AG08395 (cell line): Measurements from ENCODE around the gene NEK6.

Experiments used
- DNase-seq: peaks from one replicate; pipeline ENCODE4 v3.0.0; 2012; ENCODE audit warnings: mixed read lengths, low spot score

The NEK6 gene

GRCh38 chr9:124257844-124258606 lies at the start of gene NEK6:
NEK6 (plus strand) TSS chr9:124257949; CDS start chr9:124301965, 44,016 bp downstream.
- DNase-seq = peak; percentile 41

GRCh38 chr9:124208571-124208970 lies 49.2 kb upstream of the NEK6 start:
- no peak for DNase-seq

DNA sequence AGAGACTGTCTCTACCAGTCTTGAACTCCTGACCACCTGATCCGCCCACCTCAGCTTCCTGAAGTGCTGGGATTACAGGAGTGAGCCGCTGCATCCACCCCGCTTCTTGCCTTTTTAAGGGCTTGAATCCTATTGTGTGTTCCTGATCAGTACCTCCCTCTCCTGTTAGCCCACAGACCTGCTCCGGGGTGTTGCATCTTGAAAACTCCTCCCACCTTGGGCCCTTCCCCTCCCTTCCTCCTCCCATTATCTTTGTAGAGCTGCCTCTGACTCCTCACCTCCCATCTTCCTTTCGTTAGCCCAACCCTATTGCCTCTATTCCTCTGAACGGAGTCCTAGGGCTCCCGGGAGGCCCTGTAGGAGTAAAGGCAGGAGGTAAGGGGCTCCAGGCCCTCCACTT lies 48.5 kb upstream of the NEK6 start:
- DNase-seq = no peak

DNA sequence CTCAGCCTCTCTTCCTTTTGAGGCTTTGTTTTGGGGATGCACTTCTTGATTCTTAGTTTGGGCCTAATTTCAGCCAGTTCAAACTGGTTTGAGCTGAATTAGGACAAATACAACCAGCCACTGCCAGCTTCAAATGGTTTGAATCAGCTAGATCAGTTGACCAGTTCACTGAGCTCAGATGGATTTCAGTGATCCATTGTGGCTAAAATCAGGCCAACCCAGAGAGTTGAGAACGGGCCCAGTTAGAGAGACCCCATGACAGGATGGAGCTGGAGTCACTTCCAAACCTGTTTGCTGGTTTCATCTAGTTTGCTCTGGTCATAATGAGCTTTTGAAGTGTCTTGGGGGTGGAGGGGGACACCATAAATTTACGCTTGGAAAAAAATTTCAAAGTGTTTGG lies 48.0 kb upstream of the NEK6 start:
- no peak for DNase-seq

DNA sequence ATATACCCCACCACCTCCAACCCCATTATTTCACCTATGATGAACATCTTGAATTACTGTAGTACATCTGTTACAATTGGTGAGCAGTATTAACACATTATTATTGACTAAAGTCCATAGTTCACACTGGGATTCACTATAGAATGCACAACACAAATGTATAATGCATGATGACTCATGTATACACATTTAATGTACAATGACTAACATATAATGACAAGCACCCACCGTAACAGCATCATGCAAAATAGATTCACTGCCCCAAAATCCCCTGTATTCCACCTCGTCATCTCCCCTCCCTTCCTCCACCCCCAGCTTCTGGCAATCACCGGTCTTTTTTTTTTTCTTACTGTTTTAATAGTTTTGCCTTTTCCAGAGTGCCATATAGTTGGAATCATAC lies 47.1 kb upstream of the NEK6 start:
- DNase-seq = no peak

DNA sequence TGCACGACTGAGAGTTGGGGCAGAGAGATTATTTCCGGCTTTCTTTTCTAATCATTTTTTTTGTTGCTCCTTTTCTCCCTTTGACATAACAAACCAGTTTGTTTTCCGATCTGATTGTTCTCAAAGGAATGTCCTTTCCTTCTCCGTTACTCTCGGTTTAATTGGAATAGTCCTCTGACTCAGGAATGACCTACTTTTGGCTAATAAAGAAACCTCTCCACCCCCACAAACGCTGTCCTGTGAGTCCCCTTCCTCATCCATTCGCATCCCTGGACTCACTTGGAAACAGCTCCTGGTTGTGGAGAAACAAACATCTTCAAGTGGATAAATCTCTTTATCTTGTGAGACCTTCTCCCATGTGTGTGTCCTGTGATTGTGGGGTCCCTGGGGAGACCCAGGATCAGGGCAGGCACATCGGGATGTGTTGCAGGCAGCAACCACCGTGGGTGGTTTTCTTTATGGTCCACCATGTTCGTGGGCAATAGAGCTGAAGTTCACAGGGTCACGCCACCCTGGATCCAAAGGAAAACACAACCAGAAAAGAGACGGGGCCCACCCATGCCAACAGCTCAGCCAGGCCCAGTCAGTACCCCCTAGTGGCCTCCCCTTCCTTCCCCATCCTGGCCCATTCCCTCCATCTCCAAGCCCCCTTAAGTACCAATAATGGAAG lies 45.2 kb upstream of the NEK6 start:
- DNase-seq = peak; percentile 70

DNA sequence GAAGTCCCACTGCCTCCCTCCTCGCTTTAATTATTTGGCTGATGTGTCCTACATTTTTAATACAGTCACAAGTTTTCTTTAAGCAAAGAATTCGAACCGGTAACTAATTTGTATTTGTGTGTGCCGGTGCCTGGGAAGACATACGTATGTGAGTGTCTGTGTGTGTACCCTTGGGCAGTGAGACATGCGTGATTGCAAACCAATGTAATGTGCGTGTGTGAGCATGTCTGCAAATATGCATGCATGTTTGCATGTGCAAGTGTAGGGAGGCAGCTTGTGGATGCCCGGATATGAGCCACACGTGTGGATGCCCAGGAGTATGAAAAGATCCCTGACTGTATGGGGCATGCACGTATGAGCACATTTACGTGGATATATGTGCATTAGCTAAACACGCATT lies 44.4 kb upstream of the NEK6 start:
- DNase-seq = no peak

- no peak for DNase-seq
Observed at GRCh38 chr9:124214116-124214515, 43.6 kb upstream of the NEK6 start.

- no peak for DNase-seq
Observed at GRCh38 chr9:124214596-124215367, 43.0 kb upstream of the NEK6 start.

DNA sequence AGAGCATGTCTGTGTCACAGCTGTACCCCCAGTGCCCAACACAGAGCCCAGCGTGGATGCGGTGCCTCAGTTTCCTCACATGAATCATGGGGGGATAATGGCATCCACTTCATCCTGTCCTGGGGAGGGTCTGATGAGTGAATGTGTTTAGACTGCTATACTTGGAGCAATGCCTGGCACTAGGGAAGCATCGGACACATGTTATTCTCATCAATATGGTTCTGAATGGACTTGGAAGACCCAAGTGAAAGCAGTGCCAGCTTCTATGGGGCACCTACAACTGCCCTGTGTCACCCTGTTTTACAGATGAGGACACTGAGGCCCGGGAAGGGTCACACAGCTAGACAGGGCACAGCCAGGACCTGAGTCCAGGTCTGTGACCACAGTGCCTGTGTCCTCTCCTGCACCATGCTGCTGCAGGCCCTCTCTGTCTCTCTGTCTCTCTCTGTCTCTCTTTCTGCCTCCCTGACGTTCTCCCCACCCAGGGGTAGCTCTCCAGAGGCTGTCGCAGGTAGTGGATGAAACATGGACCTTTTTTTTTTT lies 42.3 kb upstream of the NEK6 start:
- no peak for DNase-seq

GRCh38 chr9:124215956-124216355 lies 41.8 kb upstream of the NEK6 start:
- no peak for DNase-seq

DNA sequence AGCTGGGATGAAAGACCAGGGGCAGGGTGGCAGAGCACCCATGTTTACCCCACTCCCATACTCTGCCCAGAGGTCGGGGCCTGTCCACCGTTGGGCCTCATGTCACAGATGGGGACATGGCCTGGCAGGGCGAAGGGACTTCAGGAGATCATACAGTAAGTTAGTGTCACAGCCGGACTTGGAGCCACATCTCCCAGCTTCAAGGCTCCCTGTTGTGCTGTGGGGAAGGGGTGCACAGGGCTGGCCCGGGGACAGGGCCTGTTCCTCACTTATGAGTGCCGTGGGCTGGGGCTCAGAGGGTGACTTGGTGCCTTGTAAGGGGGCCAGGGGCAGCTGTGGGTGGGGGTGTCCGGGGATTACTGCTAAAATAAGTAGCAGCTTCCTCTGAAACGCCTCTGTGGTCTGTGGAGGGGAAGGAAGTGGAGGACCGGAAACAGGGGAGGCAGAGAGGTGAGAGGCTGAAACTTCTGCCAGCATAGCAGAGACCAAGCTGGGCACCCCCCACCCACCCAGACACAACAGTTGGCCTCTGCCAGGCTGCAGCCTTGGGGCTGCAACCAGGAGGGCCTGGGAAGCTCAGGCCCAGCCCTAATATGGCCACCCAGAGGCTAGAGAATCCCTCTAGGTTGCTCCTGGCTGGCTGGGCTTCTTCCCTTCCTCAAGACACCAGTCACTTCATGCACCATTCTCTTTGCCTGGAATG lies 41.1 kb upstream of the NEK6 start:
- DNase-seq = no peak

DNA sequence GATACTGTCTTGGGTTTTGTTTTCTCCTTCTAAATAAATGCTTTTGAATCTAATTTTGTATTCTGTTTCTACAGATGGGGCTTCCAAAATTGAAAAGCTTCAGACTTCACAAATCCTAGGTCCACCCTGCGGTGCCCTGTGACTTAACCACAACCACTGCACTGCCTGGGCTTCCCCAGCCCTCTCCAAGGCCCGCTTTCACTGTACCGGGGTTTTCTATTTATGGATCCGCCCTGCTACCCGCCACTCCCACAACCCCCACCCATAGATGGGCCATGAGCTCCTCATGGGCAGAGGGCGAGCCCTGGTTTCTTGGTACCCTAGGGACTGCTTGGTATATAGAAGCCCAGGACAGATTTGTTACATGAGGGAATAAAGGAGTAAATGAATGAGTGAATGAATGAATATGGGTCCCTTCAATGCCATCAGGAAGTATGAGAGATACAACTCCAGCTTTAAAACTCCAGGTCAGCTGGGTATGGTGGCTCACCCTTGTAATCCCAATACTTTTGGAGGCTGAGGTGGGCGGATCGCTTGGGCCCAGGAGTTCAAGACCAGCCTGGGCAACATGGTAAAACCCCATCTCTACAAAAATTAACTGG lies 39.8 kb upstream of the NEK6 start:
- no peak for DNase-seq

- DNase-seq = peak; percentile 73
Observed at GRCh38 chr9:124218438-124218982, 39.2 kb upstream of the NEK6 start.

- no peak for DNase-seq
Observed at GRCh38 chr9:124218987-124219461, 38.7 kb upstream of the NEK6 start.

DNA sequence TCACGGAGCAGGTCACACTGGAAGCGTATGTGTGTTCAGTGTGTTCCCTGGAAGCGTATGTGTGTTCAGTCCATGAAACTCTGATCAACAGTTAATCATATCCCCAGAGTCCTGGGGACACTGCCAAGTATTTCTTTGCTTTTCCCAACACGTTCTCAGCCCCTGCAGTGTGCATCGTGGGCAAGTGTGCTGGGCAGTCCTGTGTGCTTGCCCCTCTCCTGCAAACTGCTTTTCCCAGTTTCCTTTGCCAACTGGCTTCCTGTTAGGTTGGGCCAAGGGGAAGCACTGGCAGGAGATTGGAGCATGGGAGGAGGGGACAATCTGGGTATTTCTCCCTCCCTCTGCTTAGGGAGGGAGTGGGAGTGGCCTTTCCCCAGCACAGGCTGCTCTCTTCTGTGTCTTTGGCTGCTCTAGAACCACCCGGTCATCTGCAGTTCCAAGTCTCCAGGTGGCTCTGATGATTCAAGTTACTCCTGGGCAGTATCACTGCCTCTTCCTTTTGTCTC lies 36.8 kb upstream of the NEK6 start:
- DNase-seq = peak; percentile 26

GRCh38 chr9:124221676-124222075 lies 36.1 kb upstream of the NEK6 start:
- DNase-seq = no peak

GRCh38 chr9:124222109-124222508 lies 35.6 kb upstream of the NEK6 start:
- DNase-seq = no peak

- DNase-seq = peak; percentile 62
Observed at GRCh38 chr9:124222918-124223720, 34.6 kb upstream of the NEK6 start.

DNA sequence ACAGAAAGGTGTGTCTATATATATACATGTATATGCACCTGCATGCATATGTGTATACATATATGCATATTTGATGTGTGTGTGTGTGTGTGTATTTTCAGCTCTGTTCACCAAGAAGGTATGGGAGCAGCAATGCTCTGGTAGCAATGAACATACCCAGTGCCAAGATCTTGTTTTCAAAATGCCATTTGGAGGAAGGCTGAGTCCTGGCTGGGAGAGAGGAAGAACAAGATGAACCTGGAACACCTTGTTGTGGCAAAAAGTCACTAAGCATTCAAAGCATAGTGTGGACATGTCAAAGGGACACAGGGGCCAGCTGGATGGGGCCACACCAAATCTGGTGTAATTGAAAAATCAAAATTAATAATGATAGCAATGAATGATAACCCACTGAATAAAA lies 31.8 kb upstream of the NEK6 start:
- no peak for DNase-seq
